Metanephros (tissue), 2 donors: ENCODE data around the gene ZNF573. TPM values are rescaled to one million over a fixed set of nuclear protein-coding genes. Genes with fewer than 3 reads are reported as not detected.

ENCODE experiments used
- small RNA-seq: library from RNA; depleted of rRNA; stranded (forward); fragments of <200 nt; gene quantifications from one replicate; pipeline ENCODE3, GENCODE V24; 2014; ENCODE audit warnings: low replicate concordance
- total RNA-seq: library from RNA; depleted of rRNA; stranded (reverse); fragments of >200 nt; gene quantifications from one replicate; pipeline ENCODE4 v1.2.3, GENCODE V29; 2014

ZNF573 gene
- total RNA-seq: 20.4 TPM

GRCh38 chr19:37779127-37780005 is at the start of gene ZNF573:
Gene ZNF573 (minus strand): TSS chr19:37779586. CDS start chr19:37773729, 5,857 bp downstream.

GRCh38 chr19:37719111-37719926 is 60.1 kb downstream of the ZNF573 start, which contains the start of gene ZNF607:
Gene ZNF607 (minus strand): TSS chr19:37719761. CDS start chr19:37711618, 8,143 bp downstream.

Small RNA genes lying within 50 kb of the gene (small RNA-seq; reads per million reads assigned to genes)
- not detected for gene SELENOKP1

Other genes starting within 250 kb of the ZNF573 start
- 11.4 TPM for gene ZNF571, start 184.8 kb downstream of the ZNF573 start, total RNA-seq
- 1.9 TPM for gene ZNF540, start 184.7 kb downstream of the ZNF573 start, total RNA-seq
- 19.9 TPM for gene ZFP30, start 124.1 kb downstream of the ZNF573 start, total RNA-seq
- gene ZNF607, start 59.8 kb downstream of the ZNF573 start, total RNA-seq: 9.3 TPM
- gene WDR87, start 127.0 kb upstream of the ZNF573 start, total RNA-seq: not detected
- 31.4 TPM for gene SIPA1L3, start 127.6 kb upstream of the ZNF573 start, total RNA-seq